SJSA1 (cell line): Measurements from ENCODE around the gene CUL3. TPM values are rescaled to one million over a fixed set of nuclear protein-coding genes. Genes with fewer than 3 reads are reported as not detected.
"Not testable (repeated sequence)": the region's sequence is repeated elsewhere in the genome, so short reads cannot be mapped to it uniquely, and the experiment has no call there.

Experiments
- DNase-seq, 2 experiments: peaks; one replicate each; pipeline ENCODE4 v3.0.0-alpha.2; 2015 to 2020; ENCODE audit warnings: low spot score in 2 of 2, low read depth in 1 of 2
- H3K27ac ChIP-seq: fragments of 250-450 bp; sonication (Bioruptor Pico); 2 replicates; pipeline ENCODE4 v1.5.1; 2020; ENCODE audit warnings: mild to moderate bottlenecking, moderate library complexity
- H3K27me3 ChIP-seq: fragments of 250-450 bp; sonication (Bioruptor Pico); replicated peaks from 2 replicates; pipeline ENCODE4 v1.5.1; 2020; ENCODE audit warnings: mild to moderate bottlenecking, moderate library complexity
- H3K36me3 ChIP-seq: fragments of 250-450 bp; sonication (Bioruptor Pico); 2 replicates; pipeline ENCODE4 v1.5.1; 2020; ENCODE audit warnings: mild to moderate bottlenecking
- H3K4me1 ChIP-seq: fragments of 250-450 bp; sonication (Bioruptor Pico); replicated peaks from 2 replicates; pipeline ENCODE4 v1.6.1; 2021; ENCODE audit warnings: mild to moderate bottlenecking
- H3K4me3 ChIP-seq: fragments of 250-450 bp; sonication (Bioruptor Pico); 2 replicates; pipeline ENCODE4 v1.5.1; 2020; ENCODE audit warnings: mild to moderate bottlenecking
- H3K9me3 ChIP-seq: fragments of 250-450 bp; sonication (Bioruptor Pico); replicated peaks from 2 replicates; pipeline ENCODE4 v1.5.1; 2020; ENCODE audit warnings: mild to moderate bottlenecking
- total RNA-seq: library from RNA; depleted of rRNA; stranded (reverse); fragments of >200 nt; shearing (Covaris generic); gene quantifications from 2 replicates; pipeline ENCODE4 v1.2.3, GENCODE V29; 2014; rRNA removed

CUL3 gene
- 92.3 and 94.7 TPM in 2 replicates for total RNA-seq

- Histone ChIP-seq H3K4me3 (peak within 1 kb of the TSS; percentile 93), H3K9me3 (no peaks in the 10 kb centered on the region), H3K27me3 (no peaks in the 10 kb centered on the region), H3K27ac (peak within 1 kb of the TSS; percentile 89), H3K4me1 (peaks cover 20% of the 10 kb centered on the region), H3K36me3 (peaks cover 28% of the 10 kb centered on the region)
- peak; percentile 96 to 99 for DNase-seq
Observed at GRCh38 chr2:224585211-224586088, at the start of gene CUL3. Gene CUL3, minus strand, starts transcription at chr2:224585363. Its CDS starts 354 bp downstream, at chr2:224585009.

DNA sequence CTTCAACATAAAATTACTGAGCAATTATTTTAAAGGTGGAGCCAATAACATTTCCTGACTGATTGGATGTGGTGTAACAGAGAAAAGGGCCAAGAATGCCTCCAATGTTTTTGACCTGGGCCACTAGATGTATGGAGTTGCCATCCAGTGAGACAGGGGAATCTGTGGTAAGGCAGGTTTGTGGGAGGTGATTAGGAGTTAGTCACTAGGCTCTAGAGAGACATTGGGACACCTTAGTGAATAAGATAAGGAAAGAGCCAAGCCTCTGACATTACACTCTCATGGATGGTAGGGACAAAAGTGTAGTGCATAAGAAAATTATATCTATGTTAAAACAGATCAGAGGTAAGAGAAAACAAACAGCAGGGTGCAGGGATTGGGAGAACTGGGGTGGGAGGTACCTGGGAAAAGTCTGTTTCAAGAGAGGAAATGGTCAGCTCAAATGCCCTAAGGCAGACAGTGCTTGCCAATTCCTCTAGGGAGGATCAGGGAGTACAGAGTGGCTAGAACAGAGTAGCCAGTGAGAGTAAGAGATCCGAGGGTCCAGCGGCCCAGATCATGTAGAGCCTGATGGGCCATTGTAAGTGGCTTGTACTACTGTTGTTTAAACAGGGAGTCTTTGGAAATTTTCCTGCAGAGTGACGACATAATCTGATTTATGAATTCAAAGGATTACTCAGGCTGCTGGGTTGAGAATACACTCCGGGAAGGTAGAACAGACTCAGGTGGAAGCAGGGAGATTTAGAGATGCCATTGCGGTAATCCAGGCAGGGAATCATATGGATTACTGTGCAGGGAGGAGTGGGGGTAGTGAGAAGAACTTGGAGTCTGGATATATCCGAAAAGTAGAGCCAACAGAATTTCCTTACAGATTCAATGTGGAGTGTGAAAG lies 45.7 kb upstream of the CUL3 start:
- DNase-seq, result no peak
- no peak overlapping the region for H3K4me3 ChIP-seq

DNA sequence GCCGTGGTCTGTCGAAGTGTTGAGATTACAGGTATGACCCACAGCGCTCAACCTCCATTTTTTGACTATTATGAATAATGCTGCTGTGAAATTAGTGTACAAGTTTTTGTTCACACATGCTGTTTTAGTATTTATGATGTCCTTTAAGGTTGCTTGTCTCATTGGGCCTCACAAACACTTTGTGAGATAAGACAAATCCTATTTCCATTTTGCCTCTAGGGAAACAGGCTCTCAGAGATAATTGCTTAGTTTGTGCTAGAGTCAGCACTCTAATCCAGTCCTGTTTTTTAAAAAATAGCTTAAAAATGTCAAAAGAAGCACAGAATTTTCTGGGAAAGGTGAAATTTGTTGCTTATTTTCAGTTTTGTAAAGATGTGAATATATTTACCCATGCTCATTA lies 43.3 kb upstream of the CUL3 start:
- no peak for DNase-seq
- no peaks in the 10 kb centered on the region for H3K27me3 ChIP-seq
- H3K4me1 ChIP-seq, result no peaks in the 10 kb centered on the region
- no peaks in the 10 kb centered on the region for H3K36me3 ChIP-seq
- no peaks in the 10 kb centered on the region for H3K9me3 ChIP-seq
- no peak overlapping the region for H3K27ac ChIP-seq
- no peak overlapping the region for H3K4me3 ChIP-seq

More for the DNA sequence above, 45.7 kb upstream of the CUL3 start:
- Histone ChIP-seq H3K36me3 (no peaks in the 10 kb centered on the region), H3K27me3 (no peaks in the 10 kb centered on the region), H3K4me1 (no peaks in the 10 kb centered on the region), H3K27ac (no peak overlapping the region), H3K9me3 (no peaks in the 10 kb centered on the region)

- H3K4me1 ChIP-seq, result no peaks in the 10 kb centered on the region
- DNase-seq, result no peak
- H3K27me3 ChIP-seq, result no peaks in the 10 kb centered on the region
- H3K9me3 ChIP-seq, result no peaks in the 10 kb centered on the region
- no peaks in the 10 kb centered on the region for H3K36me3 ChIP-seq
- no peak overlapping the region for H3K4me3 ChIP-seq
- H3K27ac ChIP-seq, result no peak overlapping the region
Observed at GRCh38 chr2:224626735-224627134, 41.6 kb upstream of the CUL3 start.

DNA sequence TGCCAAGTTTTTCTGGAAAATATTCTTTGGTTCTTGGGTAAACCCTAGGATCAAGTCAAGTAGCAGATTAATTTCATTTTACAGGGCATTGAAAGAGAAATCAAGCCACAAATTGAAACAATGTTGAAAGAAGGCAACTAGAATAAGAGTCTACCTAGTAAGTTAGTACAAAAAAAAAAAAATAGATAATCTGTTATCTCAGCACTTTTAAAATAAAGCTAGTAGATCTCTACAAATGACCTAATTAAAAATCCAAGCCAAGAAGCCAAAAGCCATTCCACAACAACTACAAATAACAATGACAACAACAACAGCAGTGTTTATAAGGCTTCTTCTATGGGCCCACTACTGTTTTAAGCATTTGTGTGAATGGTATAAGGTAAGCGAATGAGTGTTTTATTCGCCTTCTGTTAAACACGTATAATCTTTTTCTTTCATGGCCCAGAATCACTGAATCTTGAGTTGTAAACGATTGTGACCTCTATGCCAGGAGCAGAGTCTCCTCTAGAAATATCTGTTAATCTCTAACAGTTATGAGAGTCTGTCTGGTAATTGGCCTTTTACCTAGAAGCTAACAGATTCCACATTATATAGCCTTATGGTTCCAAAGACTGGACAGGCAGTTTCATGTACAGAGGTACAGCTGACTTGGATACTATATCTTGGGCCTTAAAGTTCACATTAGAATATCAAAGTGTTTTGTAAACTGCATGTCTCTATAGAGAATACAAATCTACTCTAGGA lies 28.6 kb upstream of the CUL3 start:
- no peak overlapping the region for H3K27ac ChIP-seq
- no peak for DNase-seq

GRCh38 chr2:224612578-224612977 lies 27.4 kb upstream of the CUL3 start:
- H3K9me3 ChIP-seq, result no peaks in the 10 kb centered on the region
- no peaks in the 10 kb centered on the region for H3K4me1 ChIP-seq
- no peak for DNase-seq
- no peaks in the 10 kb centered on the region for H3K27me3 ChIP-seq
- no peak overlapping the region for H3K4me3 ChIP-seq
- H3K36me3 ChIP-seq, result no peaks in the 10 kb centered on the region
- H3K27ac ChIP-seq, result no peak overlapping the region

More for the DNA sequence above, 28.6 kb upstream of the CUL3 start:
- no peaks in the 10 kb centered on the region for H3K36me3 ChIP-seq
- no peaks in the 10 kb centered on the region for H3K9me3 ChIP-seq
- no peak overlapping the region for H3K4me3 ChIP-seq
- no peaks in the 10 kb centered on the region for H3K4me1 ChIP-seq
- no peaks in the 10 kb centered on the region for H3K27me3 ChIP-seq

- Histone ChIP-seq H3K36me3 (no peaks in the 10 kb centered on the region), H3K4me3 (no peak overlapping the region), H3K27me3 (no peaks in the 10 kb centered on the region), H3K27ac (no peak overlapping the region), H3K4me1 (no peaks in the 10 kb centered on the region), H3K9me3 (no peaks in the 10 kb centered on the region)
- DNase-seq, result no peak
Observed at GRCh38 chr2:224611938-224612337, 26.8 kb upstream of the CUL3 start.

DNA sequence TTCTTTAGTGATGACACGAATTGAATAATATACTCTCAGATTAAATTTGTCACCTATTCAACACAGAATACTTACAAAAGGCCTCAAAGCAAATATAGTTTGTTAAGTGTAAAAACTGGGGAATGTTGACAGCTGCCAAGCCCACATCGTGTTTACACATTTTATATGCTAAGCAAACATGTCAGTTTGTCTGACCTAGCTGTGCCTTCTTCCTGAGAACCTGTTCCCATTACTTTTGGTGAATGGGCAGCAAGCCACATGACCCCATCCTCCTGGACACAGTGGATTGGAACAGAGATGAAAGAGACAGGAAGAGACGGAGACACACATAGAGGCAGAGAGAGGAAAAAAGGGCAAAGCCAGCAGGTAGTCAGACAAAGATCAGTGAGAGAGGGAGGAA lies 22.9 kb upstream of the CUL3 start:
- Histone ChIP-seq H3K27ac (no peak overlapping the region), H3K4me1 (no peaks in the 10 kb centered on the region), H3K4me3 (no peak overlapping the region), H3K9me3 (no peaks in the 10 kb centered on the region), H3K27me3 (no peaks in the 10 kb centered on the region), H3K36me3 (no peaks in the 10 kb centered on the region)
- DNase-seq, result no peak

DNA sequence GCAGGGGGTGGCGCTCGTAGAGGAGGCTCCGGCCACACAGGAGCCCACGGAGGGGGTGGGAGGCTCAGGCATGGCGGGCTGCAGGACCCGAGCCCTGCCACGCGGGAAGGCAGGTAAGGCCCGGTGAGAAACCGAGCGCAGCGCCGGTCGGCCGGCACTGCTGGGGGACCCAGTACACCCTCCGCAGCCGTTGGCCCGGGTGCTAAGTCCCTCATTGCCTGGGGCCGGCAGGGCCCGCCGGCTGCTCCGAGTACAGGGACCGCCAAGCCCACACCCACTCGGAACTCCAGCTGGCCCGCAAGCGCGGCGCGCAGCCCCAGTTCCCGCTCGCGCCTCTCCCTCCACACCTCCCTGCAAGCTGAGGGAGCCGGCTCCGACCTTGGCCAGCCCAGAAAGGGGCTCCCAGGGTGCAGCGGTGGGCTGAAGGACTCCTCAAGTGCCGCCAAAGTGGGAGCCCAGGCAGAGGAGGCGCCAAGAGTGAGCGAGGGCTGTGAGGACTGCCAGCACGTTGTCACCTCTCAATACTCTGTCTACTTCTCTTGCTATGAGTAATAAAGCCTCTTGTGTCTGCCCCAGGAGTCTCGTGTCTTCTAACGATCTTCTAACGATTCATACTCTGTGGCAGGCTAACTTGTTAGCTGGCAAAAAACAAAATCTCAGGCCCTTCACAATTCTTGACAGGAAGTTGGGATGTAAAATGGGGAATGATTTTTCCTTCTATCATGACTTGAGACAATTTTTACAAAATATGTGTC lies 18.8 kb upstream of the CUL3 start:
- H3K27ac ChIP-seq, H3K4me1 ChIP-seq, H3K4me3 ChIP-seq, H3K27me3 ChIP-seq, H3K9me3 ChIP-seq, DNase-seq, H3K36me3 ChIP-seq: not testable (repeated sequence)

DNA sequence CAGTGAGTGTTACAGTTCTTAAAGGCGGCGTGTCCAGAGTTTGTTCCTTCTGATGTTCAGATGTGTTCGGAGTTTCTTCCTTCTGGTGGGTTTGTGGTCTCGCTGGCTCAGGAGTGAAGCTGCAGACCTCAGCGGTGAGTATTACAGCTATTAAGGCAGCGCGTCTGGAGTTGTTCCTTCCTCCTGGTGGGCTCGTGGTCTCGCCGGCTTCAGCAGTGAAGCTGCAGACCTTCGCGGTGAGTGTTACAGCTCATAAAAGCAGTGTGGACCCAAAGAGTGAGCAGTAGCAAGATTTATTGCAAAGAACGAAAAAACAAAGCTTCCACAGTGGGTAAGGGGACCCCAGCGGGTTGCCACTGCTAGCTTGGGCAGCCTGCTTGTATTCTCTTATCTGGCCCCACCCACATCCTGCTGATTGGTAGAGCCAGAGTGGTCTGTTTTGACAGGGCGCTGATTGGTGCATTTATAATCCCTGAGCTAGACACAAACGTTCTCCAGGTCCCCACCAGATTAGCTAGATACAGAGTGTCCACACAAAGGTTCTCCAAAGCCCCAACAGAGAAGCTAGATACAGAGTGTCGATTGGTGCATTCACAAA lies 17.7 kb upstream of the CUL3 start:
- not testable (repeated sequence) for H3K27ac ChIP-seq, H3K9me3 ChIP-seq, H3K36me3 ChIP-seq, H3K4me1 ChIP-seq, H3K27me3 ChIP-seq, DNase-seq, H3K4me3 ChIP-seq

- no peak overlapping the region for H3K4me3 ChIP-seq
- no peaks in the 10 kb centered on the region for H3K27me3 ChIP-seq
Observed at GRCh38 chr2:224601923-224602322, 16.8 kb upstream of the CUL3 start.

GRCh38 chr2:224598678-224599077 lies 13.5 kb upstream of the CUL3 start:
- Histone ChIP-seq H3K4me3 (no peak overlapping the region), H3K9me3 (no peaks in the 10 kb centered on the region), H3K27ac (no peak overlapping the region), H3K36me3 (no peaks in the 10 kb centered on the region), H3K27me3 (no peaks in the 10 kb centered on the region), H3K4me1 (no peaks in the 10 kb centered on the region)
- DNase-seq, result no peak

More at GRCh38 chr2:224601923-224602322, 16.8 kb upstream of the CUL3 start:
- Histone ChIP-seq H3K9me3 (no peaks in the 10 kb centered on the region), H3K27ac (no peak overlapping the region), H3K36me3 (no peaks in the 10 kb centered on the region), H3K4me1 (no peaks in the 10 kb centered on the region)
- DNase-seq, result no peak

GRCh38 chr2:224596289-224596688 lies 11.1 kb upstream of the CUL3 start:
- no peaks in the 10 kb centered on the region for H3K27me3 ChIP-seq
- H3K27ac ChIP-seq, result no peak overlapping the region
- no peaks in the 10 kb centered on the region for H3K36me3 ChIP-seq
- no peak for DNase-seq
- no peaks in the 10 kb centered on the region for H3K9me3 ChIP-seq
- H3K4me1 ChIP-seq, result no peaks in the 10 kb centered on the region
- H3K4me3 ChIP-seq, result no peak overlapping the region
